Thyroid gland (tissue), 4 donors: ENCODE data around the gene LUC7L. TPM values are rescaled to one million over a fixed set of nuclear protein-coding genes. Genes with fewer than 3 reads are reported as not detected.

Source experiments
- DNase-seq, 2 donors: peaks; one replicate each; pipeline ENCODE4 v3.0.0-alpha.2; 2019
- H3K27ac ChIP-seq, 3 donors: fragments of 200-600 bp; sonication (generic); 1 replicate in 2 of 3; 2 replicates in 1 of 3; pipeline ENCODE4 v1.5.1; 2016 to 2019; ENCODE audit warnings: mild to moderate bottlenecking in 1 of 3, moderate library complexity in 1 of 3
- H3K27me3 ChIP-seq: fragments of 200-600 bp; sonication (generic); one replicate; pipeline ENCODE4 v1.5.1; 2019
- H3K36me3 ChIP-seq, 2 donors: fragments of 200-600 bp; sonication (generic); one replicate each; pipeline ENCODE4 v1.5.1; 2016 to 2019
- H3K4me1 ChIP-seq, 2 donors: fragments of 200-600 bp; sonication (generic); one replicate each; pipeline ENCODE4 v1.5.1; 2017 to 2019
- H3K4me3 ChIP-seq, 3 donors: fragments of 200-600 bp; sonication (generic); replicated peaks in 1 of 3; 1 replicate in 2 of 3; 2 replicates in 1 of 3; pipeline ENCODE4 v1.5.1; 2016; ENCODE audit warnings: mild to moderate bottlenecking in 1 of 3
- H3K9me3 ChIP-seq: fragments of 200-600 bp; sonication (generic); one replicate; pipeline ENCODE4 v1.5.1; 2017
- CTCF ChIP-seq, 6 experiments: fragments of 200-600 bp in 3 of 6; fragments of 450-650 bp in 3 of 6; sonication (generic) in 3 of 6; IDR thresholded peaks; one replicate each; pipeline ENCODE4 v1.5.1; 2016 to 2019; ENCODE audit warnings: antibody characterized with exemption in 6 of 6, mild to moderate bottlenecking in 2 of 6, inconsistent platforms in 1 of 6, moderate library complexity in 1 of 6
- POLR2A ChIP-seq, 2 donors: fragments of 450-650 bp; IDR thresholded peaks; one replicate each; pipeline ENCODE4 v1.6.1; 2017; ENCODE audit warnings: antibody characterized with exemption in 2 of 2, mild to moderate bottlenecking in 2 of 2, moderate library complexity in 1 of 2
- WGBS, 2 donors: methylation state at CpG; one replicate each; pipeline ENCODE4 v1.1.5; 2017; 5-methylcytosine and 5-hydroxymethylcytosine counted together
- intact Hi-C: fragments of 100-400 bp; cut with DNase I; formaldehyde crosslinking; loops from one replicate; pipeline ENCODE4 v1.15.1; 2023
- total RNA-seq, 4 donors: library from RNA; depleted of rRNA; stranded (reverse); fragments of >200 nt; gene quantifications; one replicate each; pipeline ENCODE4 v1.2.3, GENCODE V29; 2016

Gene LUC7L
- total RNA-seq, 4 donors from 2014 or later = 96.6 to 218 (median 149) TPM

- Histone ChIP-seq H3K9me3 (no peaks in the 10 kb centered on the region), H3K4me3 (no peak within 1 kb of the TSS), H3K27me3 (peaks cover 23% of the 10 kb centered on the region), H3K4me1 (peaks cover 10 to 18% of the 10 kb centered on the region in 2 donors), H3K27ac (no peak within 1 kb of the TSS), H3K36me3 (no peaks in the 10 kb centered on the region)
- intact Hi-C loops = loop anchor here (5.0 kb wide), 1 partner anchor 73 kb away; no protein-coding TSS in a partner anchor
- TF ChIP-seq POLR2A (IDR thresholded peaks at IDR 0.05) (no peak), CTCF (IDR thresholded peaks at IDR 0.05) (peak in 1 of 6 experiments; percentile 21)
- no peak for DNase-seq
- WGBS, 2 donors = 11 to 73% methylated on average over 4 to 36 of the region's 59 CpGs
These were observed 49.1 kb downstream of the LUC7L start, which contains the start of gene HBQ1 for GRCh38 chr16:180101-180675. Gene HBQ1 (plus strand): TSS chr16:180459. CDS start chr16:180487, 28 bp downstream.

- no peaks in the 10 kb centered on the region for H3K36me3 ChIP-seq
- no peak overlapping the region for H3K4me3 ChIP-seq
- WGBS, 2 donors = 74% methylated on average over 17 of the region's 17 CpGs
- DNase-seq = no peak
- TF ChIP-seq POLR2A (IDR thresholded peaks at IDR 0.05) (no peak), CTCF (IDR thresholded peaks at IDR 0.05) (no peak)
- H3K4me1 ChIP-seq = peaks cover 10 to 18% of the 10 kb centered on the region in 2 donors
- H3K9me3 ChIP-seq = no peaks in the 10 kb centered on the region
- peaks cover 23% of the 10 kb centered on the region for H3K27me3 ChIP-seq
- intact Hi-C loops = loop anchor here (5.0 kb wide), 1 partner anchor 72 kb away; no protein-coding TSS in a partner anchor
- no peak overlapping the region for H3K27ac ChIP-seq
These were observed 49.8 kb downstream of the LUC7L start for GRCh38 chr16:179211-180092.

- WGBS, 2 donors = 82 to 85% methylated on average over 11 of the region's 11 CpGs
- peaks cover 23% of the 10 kb centered on the region for H3K27me3 ChIP-seq
- intact Hi-C loops = no loop called here
These were observed 50.6 kb downstream of the LUC7L start for GRCh38 chr16:178668-179015.

GRCh38 chr16:177981-178667 lies 51.1 kb downstream of the LUC7L start:
- Histone ChIP-seq H3K9me3 (no peaks in the 10 kb centered on the region), H3K4me1 (peaks cover 10 to 18% of the 10 kb centered on the region in 2 donors), H3K27me3 (peaks cover 23% of the 10 kb centered on the region), H3K36me3 (no peaks in the 10 kb centered on the region), H3K27ac (no peak overlapping the region), H3K4me3 (no peak overlapping the region)
- 62 to 67% methylated on average over 5 to 9 of the region's 11 CpGs for WGBS, 2 donors
- DNase-seq = no peak
- intact Hi-C loops = no loop called here
- TF ChIP-seq POLR2A (IDR thresholded peaks at IDR 0.05) (no peak), CTCF (IDR thresholded peaks at IDR 0.05) (no peak)

More at GRCh38 chr16:178668-179015, 50.6 kb downstream of the LUC7L start:
- Histone ChIP-seq H3K36me3 (no peaks in the 10 kb centered on the region), H3K27ac (no peak overlapping the region), H3K9me3 (no peaks in the 10 kb centered on the region), H3K4me1 (peaks cover 10 to 18% of the 10 kb centered on the region in 2 donors), H3K4me3 (no peak overlapping the region)
- TF ChIP-seq CTCF (IDR thresholded peaks at IDR 0.05) = no peak
- no peak for TF ChIP-seq POLR2A (IDR thresholded peaks at IDR 0.05)
- no peak for DNase-seq
